ENCODE results near the gene CIC.

Gene CIC

DNA sequence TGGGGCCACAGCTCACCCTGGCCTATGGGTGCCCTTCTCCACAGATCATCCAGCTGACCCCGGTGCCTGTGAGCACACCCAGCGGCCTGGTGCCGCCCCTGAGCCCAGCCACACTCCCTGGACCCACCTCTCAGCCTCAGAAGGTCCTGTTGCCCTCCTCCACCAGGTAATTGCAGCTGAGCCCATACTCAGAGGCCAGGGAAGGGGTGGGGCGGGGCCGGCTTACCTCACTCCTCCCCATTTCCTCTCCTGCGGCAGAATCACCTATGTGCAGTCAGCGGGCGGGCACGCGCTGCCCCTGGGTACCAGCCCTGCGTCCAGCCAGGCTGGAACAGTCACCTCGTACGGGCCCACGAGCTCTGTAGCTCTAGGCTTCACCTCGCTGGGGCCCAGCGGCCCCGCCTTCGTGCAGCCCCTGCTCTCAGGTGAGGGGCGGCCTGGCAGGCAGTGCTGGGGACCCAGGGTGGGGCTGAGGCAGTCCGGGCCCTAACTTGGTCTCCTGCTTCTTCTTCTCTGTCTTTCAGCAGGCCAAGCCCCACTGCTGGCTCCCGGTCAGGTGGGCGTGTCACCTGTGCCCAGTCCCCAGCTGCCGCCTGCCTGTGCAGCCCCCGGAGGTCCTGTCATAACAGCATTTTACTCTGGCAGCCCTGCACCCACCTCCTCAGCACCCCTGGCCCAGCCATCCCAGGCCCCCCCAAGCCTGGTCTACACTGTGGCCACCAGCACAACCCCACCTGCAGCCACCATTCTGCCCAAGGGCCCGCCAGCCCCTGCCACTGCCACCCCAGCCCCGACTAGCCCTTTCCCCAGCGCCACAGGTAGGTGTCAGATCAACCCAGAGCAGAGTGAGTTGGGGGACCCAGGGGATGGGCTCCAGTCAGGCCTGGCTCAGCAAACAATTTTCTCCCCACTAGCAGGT, 23.2 kb downstream of the CIC start:
- H3K27ac ChIP-seq (ENCODE audit: low read depth, low read length, severe bottlenecking): no peak overlapping the region

DNA sequence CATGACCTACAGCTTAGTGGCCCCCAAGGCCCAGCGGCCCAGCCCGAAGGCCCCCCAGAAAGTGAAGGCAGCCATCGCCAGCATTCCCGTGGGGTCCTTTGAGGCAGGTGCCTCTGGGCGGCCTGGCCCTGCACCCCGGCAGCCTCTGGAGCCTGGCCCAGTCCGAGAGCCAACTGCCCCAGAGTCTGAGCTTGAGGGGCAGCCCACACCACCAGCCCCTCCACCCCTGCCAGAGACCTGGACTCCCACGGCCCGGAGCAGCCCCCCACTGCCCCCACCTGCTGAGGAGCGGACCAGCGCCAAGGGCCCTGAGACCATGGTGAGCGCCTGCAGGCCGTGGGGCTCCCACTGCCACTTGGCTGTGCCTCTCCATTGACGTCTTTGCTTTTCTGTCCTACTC, 23.9 kb downstream of the CIC start:
- WGBS, 2 experiments (ENCODE audit: insufficient coverage in 2 of 2): 94 to 96% methylated on average over 8 to 14 of the region's 14 CpGs
- H3K4me3 ChIP-seq (ENCODE audit: extremely low read depth, insufficient read depth, low read length, poor library complexity, severe bottlenecking): no peak overlapping the region
- peaks cover 2% of the 10 kb centered on the region for H3K4me1 ChIP-seq (ENCODE audit: control insufficient read depth, insufficient read depth, low read length, poor library complexity, severe bottlenecking)
- H3K27ac ChIP-seq (ENCODE audit: low read depth, low read length, severe bottlenecking): no peak overlapping the region
- H3K36me3 ChIP-seq (ENCODE audit: control insufficient read depth, insufficient read depth, low read length): peaks cover 81% of the 10 kb centered on the region
- H3K9me3 ChIP-seq (ENCODE audit: control insufficient read depth, low read length): no peaks in the 10 kb centered on the region

More for the DNA sequence above, 23.2 kb downstream of the CIC start:
- Histone ChIP-seq H3K9me3 (ENCODE audit: control insufficient read depth, low read length) (no peaks in the 10 kb centered on the region), H3K36me3 (ENCODE audit: control insufficient read depth, insufficient read depth, low read length) (peaks cover 87% of the 10 kb centered on the region), H3K4me1 (ENCODE audit: control insufficient read depth, insufficient read depth, low read length, poor library complexity, severe bottlenecking) (peaks cover 2% of the 10 kb centered on the region), H3K4me3 (ENCODE audit: extremely low read depth, insufficient read depth, low read length, poor library complexity, severe bottlenecking) (no peak overlapping the region)
- WGBS, 2 experiments (ENCODE audit: insufficient coverage in 2 of 2): 95 to 98% methylated on average over 19 to 22 of the region's 27 CpGs

DNA sequence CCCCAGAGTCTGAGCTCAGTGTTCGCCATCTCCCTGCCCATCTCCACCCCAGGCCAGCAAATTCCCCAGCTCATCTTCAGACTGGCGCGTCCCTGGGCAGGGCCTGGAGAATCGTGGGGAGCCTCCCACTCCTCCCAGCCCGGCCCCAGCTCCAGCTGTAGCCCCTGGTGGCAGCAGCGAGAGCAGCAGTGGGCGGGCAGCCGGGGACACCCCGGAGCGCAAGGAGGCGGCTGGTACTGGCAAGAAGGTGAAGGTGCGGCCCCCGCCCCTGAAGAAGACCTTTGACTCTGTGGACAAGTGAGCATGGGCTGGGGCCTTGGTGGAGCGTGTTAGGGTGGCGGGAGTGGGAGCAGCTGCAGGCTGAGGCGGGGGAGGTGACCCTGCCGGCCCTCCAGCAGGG, 24.5 kb downstream of the CIC start:
- H3K27ac ChIP-seq (ENCODE audit: low read depth, low read length, severe bottlenecking): no peak overlapping the region
- WGBS, 2 experiments (ENCODE audit: insufficient coverage in 2 of 2): 89 to 92% methylated on average over 13 of the region's 17 CpGs
- no peak overlapping the region for H3K4me3 ChIP-seq (ENCODE audit: extremely low read depth, insufficient read depth, low read length, poor library complexity, severe bottlenecking)
- peaks cover 2% of the 10 kb centered on the region for H3K4me1 ChIP-seq (ENCODE audit: control insufficient read depth, insufficient read depth, low read length, poor library complexity, severe bottlenecking)
- H3K36me3 ChIP-seq (ENCODE audit: control insufficient read depth, insufficient read depth, low read length): peaks cover 77% of the 10 kb centered on the region
- H3K9me3 ChIP-seq (ENCODE audit: control insufficient read depth, low read length): no peaks in the 10 kb centered on the region

- Histone ChIP-seq H3K9me3 (ENCODE audit: control insufficient read depth, low read length) (no peaks in the 10 kb centered on the region), H3K36me3 (ENCODE audit: control insufficient read depth, insufficient read depth, low read length) (peaks cover 73% of the 10 kb centered on the region), H3K27ac (ENCODE audit: low read depth, low read length, severe bottlenecking) (no peak overlapping the region), H3K4me1 (ENCODE audit: control insufficient read depth, insufficient read depth, low read length, poor library complexity, severe bottlenecking) (no peaks in the 10 kb centered on the region), H3K4me3 (ENCODE audit: extremely low read depth, insufficient read depth, low read length, poor library complexity, severe bottlenecking) (no peak overlapping the region)
- WGBS, 2 experiments (ENCODE audit: insufficient coverage in 2 of 2): 95 to 96% methylated on average over 9 to 11 of the region's 15 CpGs
Observed at GRCh38 chr19:42293948-42294347, 24.9 kb downstream of the CIC start.

DNA sequence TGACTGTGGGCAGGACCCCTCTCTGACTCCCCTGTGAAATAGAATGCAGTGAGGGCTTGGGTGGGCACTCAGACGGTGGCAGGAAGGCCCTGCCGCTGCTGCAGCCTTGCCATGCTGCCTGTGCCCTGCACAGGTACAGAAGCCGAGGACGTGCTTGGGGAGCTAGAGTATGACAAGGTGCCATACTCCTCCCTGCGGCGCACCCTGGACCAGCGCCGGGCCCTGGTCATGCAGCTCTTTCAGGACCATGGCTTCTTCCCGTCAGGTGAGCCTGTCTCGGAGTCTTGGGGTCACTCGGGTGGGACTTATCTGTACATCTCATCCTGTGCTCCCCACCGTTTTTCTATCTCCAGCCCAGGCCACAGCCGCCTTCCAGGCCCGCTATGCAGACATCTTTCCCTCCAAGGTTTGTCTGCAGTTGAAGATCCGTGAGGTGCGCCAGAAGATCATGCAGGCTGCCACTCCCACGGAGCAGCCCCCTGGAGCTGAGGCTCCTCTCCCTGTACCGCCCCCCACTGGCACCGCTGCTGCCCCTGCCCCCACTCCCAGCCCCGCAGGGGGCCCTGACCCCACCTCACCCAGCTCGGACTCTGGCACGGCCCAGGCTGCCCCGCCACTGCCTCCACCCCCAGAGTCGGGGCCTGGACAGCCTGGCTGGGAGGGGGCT, 25.6 kb downstream of the CIC start:
- 92 to 97% methylated on average over 17 to 21 of the region's 24 CpGs for WGBS, 2 experiments (ENCODE audit: insufficient coverage in 2 of 2)
- Histone ChIP-seq H3K36me3 (ENCODE audit: control insufficient read depth, insufficient read depth, low read length) (peaks cover 69% of the 10 kb centered on the region), H3K4me3 (ENCODE audit: extremely low read depth, insufficient read depth, low read length, poor library complexity, severe bottlenecking) (no peak overlapping the region), H3K27ac (ENCODE audit: low read depth, low read length, severe bottlenecking) (no peak overlapping the region), H3K4me1 (ENCODE audit: control insufficient read depth, insufficient read depth, low read length, poor library complexity, severe bottlenecking) (no peaks in the 10 kb centered on the region), H3K9me3 (ENCODE audit: control insufficient read depth, low read length) (no peaks in the 10 kb centered on the region)

DNA sequence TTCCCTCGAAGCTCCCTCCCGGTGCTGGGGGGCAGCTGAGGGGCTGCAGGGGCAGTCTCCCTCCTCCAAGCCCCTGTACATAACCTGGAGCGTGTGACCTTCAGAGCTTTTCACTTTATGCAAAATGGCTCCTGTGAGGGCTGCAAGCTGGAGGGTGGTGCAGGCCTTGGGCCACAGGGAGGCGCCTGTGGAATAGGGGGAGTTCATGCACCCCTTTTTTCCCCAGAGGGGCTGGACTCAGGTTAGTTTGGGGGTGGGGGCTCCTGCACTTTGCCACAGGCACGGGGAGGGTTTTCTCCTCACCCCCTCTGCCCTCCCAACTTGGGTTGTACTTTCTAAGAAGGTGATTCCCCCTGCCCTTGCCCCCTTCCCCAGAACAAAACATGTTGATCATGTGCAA, 26.3 kb downstream of the CIC start:
- Histone ChIP-seq H3K36me3 (ENCODE audit: control insufficient read depth, insufficient read depth, low read length) (peaks cover 68% of the 10 kb centered on the region), H3K27ac (ENCODE audit: low read depth, low read length, severe bottlenecking) (no peak overlapping the region)
- WGBS, 2 experiments (ENCODE audit: insufficient coverage in 2 of 2): 82 to 96% methylated on average over 3 of the region's 5 CpGs

GRCh38 chr19:42295831-42296525, 26.9 kb downstream of the CIC start:
- WGBS, 2 experiments (ENCODE audit: insufficient coverage in 2 of 2): 72 to 83% methylated on average over 6 of the region's 6 CpGs
- Histone ChIP-seq H3K4me3 (ENCODE audit: extremely low read depth, insufficient read depth, low read length, poor library complexity, severe bottlenecking) (no peak overlapping the region), H3K4me1 (ENCODE audit: control insufficient read depth, insufficient read depth, low read length, poor library complexity, severe bottlenecking) (no peaks in the 10 kb centered on the region), H3K27ac (ENCODE audit: low read depth, low read length, severe bottlenecking) (no peak overlapping the region), H3K9me3 (ENCODE audit: control insufficient read depth, low read length) (no peaks in the 10 kb centered on the region), H3K36me3 (ENCODE audit: control insufficient read depth, insufficient read depth, low read length) (peaks cover 63% of the 10 kb centered on the region)

More for the DNA sequence above, 26.3 kb downstream of the CIC start:
- Histone ChIP-seq H3K4me3 (ENCODE audit: extremely low read depth, insufficient read depth, low read length, poor library complexity, severe bottlenecking) (no peak overlapping the region), H3K4me1 (ENCODE audit: control insufficient read depth, insufficient read depth, low read length, poor library complexity, severe bottlenecking) (no peaks in the 10 kb centered on the region), H3K9me3 (ENCODE audit: control insufficient read depth, low read length) (no peaks in the 10 kb centered on the region)

GRCh38 chr19:42297039-42297438, 28.0 kb downstream of the CIC start:
- H3K27ac ChIP-seq (ENCODE audit: low read depth, low read length, severe bottlenecking): no peak overlapping the region
- H3K4me1 ChIP-seq (ENCODE audit: control insufficient read depth, insufficient read depth, low read length, poor library complexity, severe bottlenecking): no peaks in the 10 kb centered on the region
- no peaks in the 10 kb centered on the region for H3K9me3 ChIP-seq (ENCODE audit: control insufficient read depth, low read length)
- WGBS, 2 experiments (ENCODE audit: insufficient coverage in 2 of 2): 94 to 96% methylated on average over 11 to 13 of the region's 15 CpGs
- H3K4me3 ChIP-seq (ENCODE audit: extremely low read depth, insufficient read depth, low read length, poor library complexity, severe bottlenecking): no peak overlapping the region
- peaks cover 53% of the 10 kb centered on the region for H3K36me3 ChIP-seq (ENCODE audit: control insufficient read depth, insufficient read depth, low read length)

GRCh38 chr19:42301646-42302203, 32.7 kb downstream of the CIC start, which contains the start of gene PRR19:
TSS of gene PRR19 (plus strand) at chr19:42302132. CDS start at chr19:42309585, 7,453 bp downstream.
- Histone ChIP-seq H3K9me3 (ENCODE audit: control insufficient read depth, low read length) (no peaks in the 10 kb centered on the region), H3K27ac (ENCODE audit: low read depth, low read length, severe bottlenecking) (peak within 1 kb of the TSS; percentile 62), H3K4me3 (ENCODE audit: extremely low read depth, insufficient read depth, low read length, poor library complexity, severe bottlenecking) (peak within 1 kb of the TSS; percentile 91), H3K4me1 (ENCODE audit: control insufficient read depth, insufficient read depth, low read length, poor library complexity, severe bottlenecking) (peaks cover 2% of the 10 kb centered on the region), H3K36me3 (ENCODE audit: control insufficient read depth, insufficient read depth, low read length) (peaks cover 16% of the 10 kb centered on the region)
- WGBS, 2 experiments (ENCODE audit: insufficient coverage in 2 of 2): 5 to 8% methylated on average over 15 to 21 of the region's 21 CpGs

GRCh38 chr19:42303101-42303464, 34.0 kb downstream of the CIC start:
- Histone ChIP-seq H3K4me1 (ENCODE audit: control insufficient read depth, insufficient read depth, low read length, poor library complexity, severe bottlenecking) (peaks cover 2% of the 10 kb centered on the region), H3K36me3 (ENCODE audit: control insufficient read depth, insufficient read depth, low read length) (peaks cover 9% of the 10 kb centered on the region), H3K4me3 (ENCODE audit: extremely low read depth, insufficient read depth, low read length, poor library complexity, severe bottlenecking) (peak overlapping the region; percentile 91), H3K27ac (ENCODE audit: low read depth, low read length, severe bottlenecking) (no peak overlapping the region), H3K9me3 (ENCODE audit: control insufficient read depth, low read length) (no peaks in the 10 kb centered on the region)
- 86 to 100% methylated on average over 3 to 5 of the region's 11 CpGs for WGBS, 2 experiments (ENCODE audit: insufficient coverage in 2 of 2)
